HL-60 (cell line): Measurements from ENCODE around the gene DBNDD1.

Experiments used
- DNase-seq, 2 experiments: peaks; one replicate each; pipeline ENCODE4 v3.0.0-alpha.2; 2010 to 2020; ENCODE audit warnings: low read depth in 1 of 2, low spot score in 1 of 2
- H3K27ac ChIP-seq: fragments of 250-450 bp; sonication (Bioruptor Pico); replicated peaks from 2 replicates; pipeline ENCODE4 v1.5.1; 2020; ENCODE audit warnings: mild to moderate bottlenecking, moderate library complexity
- H3K27me3 ChIP-seq: fragments of 250-450 bp; sonication (Bioruptor Pico); 2 replicates; pipeline ENCODE4 v1.5.1; 2021; ENCODE audit warnings: mild to moderate bottlenecking, moderate library complexity; ENCODE audit not compliant: insufficient read depth, poor library complexity, severe bottlenecking
- H3K4me3 ChIP-seq: replicated peaks from 2 replicates; pipeline ENCODE4 v1.5.1; 2011; ENCODE audit warnings: mild to moderate bottlenecking, control low read depth, low read length; ENCODE audit not compliant: insufficient read depth
- CTCF ChIP-seq: IDR thresholded peaks from one replicate; pipeline ENCODE4 v1.5.1; 2011; ENCODE audit warnings: low read length, control low read depth, inconsistent platforms; ENCODE audit not compliant: insufficient read depth
- GABPA ChIP-seq: IDR thresholded peaks from 2 replicates; pipeline ENCODE4 v1.6.1; 2012; ENCODE audit warnings: low read depth
- POLR2AphosphoS5 ChIP-seq: IDR thresholded peaks from 2 replicates; pipeline ENCODE4 v1.6.1; 2012; ENCODE audit warnings: low read depth
- REST ChIP-seq: IDR thresholded peaks from 2 replicates; pipeline ENCODE4 v1.6.1; 2012; ENCODE audit warnings: low read depth; ENCODE audit not compliant: insufficient replicate concordance
- SPI1 ChIP-seq: IDR thresholded peaks from 2 replicates; pipeline ENCODE4 v1.6.1; 2012; ENCODE audit warnings: low read depth, mild to moderate bottlenecking, borderline replicate concordance

DBNDD1 gene

GRCh38 chr16:90015586-90016338, 3.5 kb downstream of the DBNDD1 start:
- no peak for TF ChIP-seq POLR2AphosphoS5
- no peak for TF ChIP-seq CTCF
- no peak for TF ChIP-seq REST
- no peak for TF ChIP-seq GABPA
- no peak for TF ChIP-seq SPI1
- no peaks in the 10 kb centered on the region for H3K27me3 ChIP-seq
- no peak for DNase-seq
- H3K27ac ChIP-seq, result no peak overlapping the region
- H3K4me3 ChIP-seq, result no peak overlapping the region

GRCh38 chr16:90012991-90013745, 6.1 kb downstream of the DBNDD1 start:
- H3K27me3 ChIP-seq, result no peaks in the 10 kb centered on the region
- TF ChIP-seq SPI1 (no peak), GABPA (no peak), POLR2AphosphoS5 (no peak), CTCF (no peak), REST (no peak)
- DNase-seq, result no peak
- no peak overlapping the region for H3K27ac ChIP-seq
- H3K4me3 ChIP-seq, result no peak overlapping the region

GRCh38 chr16:90011908-90012501, 7.3 kb downstream of the DBNDD1 start:
- DNase-seq, result no peak
- TF ChIP-seq REST (no peak), SPI1 (no peak), GABPA (no peak), POLR2AphosphoS5 (no peak), CTCF (no peak)
- Histone ChIP-seq H3K4me3 (no peak overlapping the region), H3K27me3 (no peaks in the 10 kb centered on the region), H3K27ac (no peak overlapping the region)
